ENCODE data around the gene PRR23B.
"Not testable (repeated sequence)": the region's sequence is repeated elsewhere in the genome, so short reads cannot be mapped to it uniquely, and the experiment has no call there.

The PRR23B gene

DNA sequence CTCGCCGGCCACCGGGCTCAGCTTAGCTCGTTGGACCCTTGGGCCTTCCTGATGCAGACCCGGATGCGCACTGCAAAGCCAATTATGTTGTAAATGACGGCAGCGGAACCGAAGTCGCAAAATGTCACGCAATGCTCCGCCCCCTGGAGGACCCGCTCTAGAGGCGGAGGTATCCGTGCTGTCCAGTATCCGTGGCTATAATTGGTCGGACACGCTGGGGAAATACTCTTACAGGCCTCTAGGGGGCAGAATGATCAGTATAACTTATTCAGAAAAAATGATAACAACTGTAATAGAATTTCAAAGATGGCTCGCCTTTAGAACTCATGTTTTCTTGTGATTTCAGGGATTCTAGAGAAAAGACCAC lies at the start of gene PRR23B:
PRR23B (minus strand) TSS at position 59 of the 367 bp plus-strand sequence. CDS start 265 bp downstream, outside the sequence.
- DNase-seq, result no peak

DNA sequence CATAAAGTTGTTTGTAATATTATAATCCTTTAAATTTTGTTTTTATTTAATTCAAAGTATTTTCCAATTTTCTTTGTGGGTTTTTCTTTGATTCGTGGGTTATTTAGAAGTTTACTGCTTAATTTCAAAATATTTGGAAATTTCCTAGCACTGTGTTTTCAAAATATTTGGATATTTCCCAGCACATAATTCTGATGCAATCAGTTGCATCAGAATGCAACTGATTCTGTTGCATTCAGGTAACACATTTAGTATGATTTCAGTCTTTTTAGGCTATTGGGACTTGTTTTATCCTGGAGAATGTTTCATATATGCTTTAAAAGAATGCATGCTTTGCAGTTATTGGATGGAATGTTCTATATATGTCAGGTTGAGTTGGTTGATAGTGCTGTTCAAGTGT lies 42.2 kb upstream of the PRR23B start:
- DNase-seq, result no peak

DNA sequence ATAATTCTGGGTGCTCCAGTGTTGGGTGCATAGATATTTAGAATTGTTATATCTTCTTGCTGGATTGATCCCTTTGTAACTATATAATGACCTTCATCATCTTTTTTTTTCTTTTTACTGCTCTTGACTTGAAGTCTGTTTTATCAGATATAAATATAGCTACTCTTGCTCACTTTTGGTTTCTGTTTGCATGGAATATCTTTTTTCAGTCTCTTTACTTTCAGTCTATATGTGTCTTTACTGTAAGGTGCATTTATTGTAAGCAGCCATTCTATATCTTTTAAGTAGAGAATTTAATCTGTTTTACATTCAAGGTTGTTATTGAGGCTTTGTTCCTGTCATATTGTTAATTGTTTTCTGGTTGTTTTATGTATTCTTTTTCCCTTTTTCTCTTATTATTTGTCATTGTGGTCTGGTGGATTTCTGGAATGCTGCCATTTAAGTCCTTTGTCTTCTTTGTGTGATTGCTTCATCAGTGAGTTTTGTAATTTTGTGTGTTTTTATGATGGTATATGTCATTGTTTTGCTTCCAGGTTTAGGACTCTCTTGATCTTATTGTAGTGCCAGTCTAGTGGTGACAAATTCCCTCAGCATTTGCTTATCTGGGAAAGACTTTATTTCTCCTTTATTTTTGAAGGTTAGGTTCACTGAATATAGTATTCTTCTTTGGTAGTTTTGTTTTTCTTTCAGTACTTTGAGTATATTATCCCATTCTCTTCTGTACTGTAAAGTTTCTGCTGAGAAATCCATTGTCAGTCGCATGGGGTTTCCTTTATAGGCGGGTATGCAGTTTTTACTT lies 32.3 kb upstream of the PRR23B start:
- no peak for DNase-seq

DNA sequence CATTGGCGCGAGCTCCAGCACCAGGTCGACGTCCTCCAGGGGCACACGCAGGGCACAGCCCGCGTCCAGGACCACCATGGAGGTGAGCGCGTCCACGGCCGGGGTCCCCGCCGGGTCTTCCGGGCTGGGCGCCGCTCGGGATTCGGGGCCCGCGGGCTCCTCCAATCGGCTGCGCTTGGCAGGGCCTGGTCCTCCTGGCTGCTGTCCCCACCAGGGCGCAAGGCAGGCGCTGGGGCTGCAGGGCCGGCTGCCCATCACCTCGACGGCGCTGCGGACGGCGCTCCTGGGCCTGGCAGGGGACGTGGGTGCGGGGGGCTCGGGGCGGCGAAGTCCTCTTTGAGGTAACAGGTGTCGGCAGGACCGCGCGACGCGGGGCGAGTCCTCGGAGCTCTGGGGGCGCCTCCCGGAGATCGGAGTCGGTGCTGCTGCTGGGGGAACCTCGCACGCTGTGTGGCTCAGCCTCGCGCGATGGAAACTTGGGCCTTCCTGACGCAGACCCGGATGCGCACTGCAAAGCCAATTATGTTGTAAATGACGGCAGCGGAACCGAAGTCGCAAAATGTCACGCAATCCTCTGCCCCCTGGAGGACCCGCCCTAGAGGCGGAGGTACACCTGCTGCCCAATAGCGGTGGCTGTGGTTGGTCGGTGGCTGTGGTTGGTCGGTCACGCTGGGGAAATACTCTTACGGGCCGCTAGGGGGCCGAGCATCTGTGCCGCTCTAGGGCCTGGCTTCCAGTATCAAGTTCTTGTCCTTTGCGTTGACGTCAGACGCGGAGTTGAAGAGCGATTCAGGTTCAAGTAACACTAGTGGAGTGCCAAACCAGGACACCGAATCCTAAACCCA lies 23.9 kb upstream of the PRR23B start, which contains the start of gene PRR23C:
PRR23C (minus strand) TSS at position 527 of the 845 bp plus-strand sequence; CDS start at position 255, 272 bp downstream.
- DNase-seq, result no peak

DNA sequence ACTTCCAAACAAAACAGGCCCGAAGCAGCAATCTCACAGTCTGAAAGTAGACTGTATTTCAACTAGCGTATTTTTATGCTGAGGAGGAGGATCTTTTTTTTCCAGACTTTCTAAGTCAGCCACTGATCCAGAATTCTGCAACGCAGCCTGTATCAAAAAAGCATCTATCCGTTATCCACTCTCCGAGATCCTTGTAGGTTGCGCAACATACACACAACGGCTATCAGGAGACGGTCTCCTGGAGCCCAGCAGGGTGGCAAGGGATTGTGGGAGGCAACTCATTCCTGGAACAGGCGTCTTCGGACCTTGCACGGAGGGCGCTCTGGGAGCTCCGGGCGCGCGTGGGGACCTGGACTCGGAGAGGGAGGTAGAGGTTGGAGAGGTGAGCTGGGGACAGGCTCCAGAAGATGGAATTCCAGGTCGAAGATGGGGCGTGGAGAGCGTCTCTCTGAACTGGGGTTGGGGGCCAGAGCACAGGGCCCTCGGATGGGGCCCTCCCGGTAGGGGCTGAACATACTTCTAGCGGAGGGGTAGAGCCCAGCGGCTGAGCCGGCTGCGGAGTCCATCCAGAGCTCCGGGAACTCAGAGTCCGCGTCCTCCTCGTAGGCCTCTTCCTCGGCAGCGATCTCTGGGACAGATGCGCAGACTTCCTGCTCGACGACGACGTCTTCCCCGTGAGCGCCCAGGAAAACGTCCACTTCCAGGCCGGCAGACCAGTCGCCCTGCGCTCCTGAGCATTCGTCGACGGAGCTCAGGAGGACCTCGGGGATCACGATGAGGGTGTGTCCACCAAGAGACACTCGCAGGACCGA lies 23.0 kb upstream of the PRR23B start:
- no peak for DNase-seq

DNA sequence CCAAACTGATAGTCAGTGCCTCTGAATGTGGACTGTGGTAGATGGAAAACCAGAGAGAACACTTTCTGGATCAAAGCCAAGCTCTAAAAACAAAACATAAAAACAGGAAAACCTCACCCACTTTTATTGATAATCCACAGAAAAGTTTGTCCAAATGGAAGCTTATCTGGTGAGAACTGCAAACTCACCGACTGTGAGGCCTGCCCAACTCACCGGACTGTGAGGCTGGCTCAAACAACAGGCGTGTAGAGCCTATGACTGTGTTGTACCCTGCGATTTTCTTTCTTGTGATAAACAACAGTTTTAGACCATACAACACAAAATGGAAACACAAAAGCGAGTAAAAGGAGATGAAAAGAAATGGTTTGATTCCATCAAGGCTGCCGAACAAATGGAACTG lies 16.8 kb upstream of the PRR23B start:
- no peak for DNase-seq

DNA sequence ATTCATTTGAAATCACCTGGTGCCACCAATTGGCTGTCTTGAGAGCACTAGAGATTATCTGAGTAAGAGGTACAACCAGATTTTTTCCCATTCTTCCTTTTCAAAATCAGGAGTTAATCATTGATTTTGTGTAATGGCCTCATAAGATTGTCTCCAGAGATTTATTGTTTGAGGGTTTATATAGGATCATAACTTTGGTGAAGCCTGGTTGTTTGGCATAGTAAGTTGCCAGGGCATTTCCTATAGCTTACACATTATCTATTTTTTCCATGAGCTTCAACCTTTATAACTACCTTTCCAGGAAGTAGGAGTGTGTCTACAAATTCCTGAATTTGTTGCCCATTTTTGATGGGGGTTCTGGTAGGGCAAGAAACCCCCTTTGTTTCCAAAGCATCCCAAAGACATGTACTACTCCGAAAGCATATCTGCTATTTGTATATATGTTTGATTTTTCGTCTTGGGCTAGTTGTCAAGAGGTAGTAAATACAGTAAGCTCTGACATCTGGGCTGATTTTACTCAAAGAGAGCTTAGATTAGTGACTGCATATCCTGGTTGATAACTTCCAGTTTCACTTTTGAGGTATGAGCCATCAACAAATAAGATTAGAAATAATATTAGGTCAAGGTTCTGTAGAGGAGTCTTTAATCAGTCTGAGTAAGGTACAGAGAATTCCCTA lies 11.7 kb upstream of the PRR23B start:
- no peak for DNase-seq

DNA sequence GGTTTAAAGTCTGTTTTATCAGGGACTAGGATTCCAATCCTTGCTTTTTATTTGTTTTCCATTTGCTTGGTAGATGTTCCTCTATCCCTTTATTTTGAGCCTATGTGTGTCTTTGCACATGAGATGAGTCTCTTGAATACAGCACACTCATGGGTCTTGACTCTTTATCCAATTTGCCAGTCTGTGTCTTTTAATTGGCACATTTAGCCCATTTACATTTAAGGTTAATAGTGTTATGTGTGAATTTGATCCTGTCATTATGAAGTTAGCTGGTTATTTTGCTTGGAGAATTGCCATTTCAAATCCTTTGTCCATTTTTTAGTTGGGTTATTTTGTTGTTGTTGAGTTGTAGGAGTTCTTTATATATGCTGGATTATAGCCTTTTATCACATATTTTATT lies 9.8 kb upstream of the PRR23B start:
- DNase-seq, result not testable (repeated sequence)

DNA sequence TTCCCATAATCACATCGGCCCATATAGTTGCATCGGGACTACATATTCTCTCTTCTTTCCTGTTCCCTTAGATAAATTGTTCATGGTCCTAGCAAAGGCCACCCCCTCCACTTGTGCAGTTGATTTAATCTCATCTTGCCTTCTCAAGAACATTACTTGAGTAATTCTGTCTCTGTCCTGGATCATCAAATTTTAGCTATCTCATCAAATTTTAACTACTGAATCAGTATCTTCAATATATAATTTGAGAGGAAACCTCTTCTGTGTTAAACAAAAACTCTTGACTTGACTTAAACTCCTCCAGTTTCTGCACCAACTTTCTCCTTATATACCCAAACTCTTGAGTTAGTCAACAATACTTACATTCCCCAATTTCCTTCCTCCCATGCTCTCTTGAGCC lies 4.2 kb upstream of the PRR23B start:
- no peak for DNase-seq

DNA sequence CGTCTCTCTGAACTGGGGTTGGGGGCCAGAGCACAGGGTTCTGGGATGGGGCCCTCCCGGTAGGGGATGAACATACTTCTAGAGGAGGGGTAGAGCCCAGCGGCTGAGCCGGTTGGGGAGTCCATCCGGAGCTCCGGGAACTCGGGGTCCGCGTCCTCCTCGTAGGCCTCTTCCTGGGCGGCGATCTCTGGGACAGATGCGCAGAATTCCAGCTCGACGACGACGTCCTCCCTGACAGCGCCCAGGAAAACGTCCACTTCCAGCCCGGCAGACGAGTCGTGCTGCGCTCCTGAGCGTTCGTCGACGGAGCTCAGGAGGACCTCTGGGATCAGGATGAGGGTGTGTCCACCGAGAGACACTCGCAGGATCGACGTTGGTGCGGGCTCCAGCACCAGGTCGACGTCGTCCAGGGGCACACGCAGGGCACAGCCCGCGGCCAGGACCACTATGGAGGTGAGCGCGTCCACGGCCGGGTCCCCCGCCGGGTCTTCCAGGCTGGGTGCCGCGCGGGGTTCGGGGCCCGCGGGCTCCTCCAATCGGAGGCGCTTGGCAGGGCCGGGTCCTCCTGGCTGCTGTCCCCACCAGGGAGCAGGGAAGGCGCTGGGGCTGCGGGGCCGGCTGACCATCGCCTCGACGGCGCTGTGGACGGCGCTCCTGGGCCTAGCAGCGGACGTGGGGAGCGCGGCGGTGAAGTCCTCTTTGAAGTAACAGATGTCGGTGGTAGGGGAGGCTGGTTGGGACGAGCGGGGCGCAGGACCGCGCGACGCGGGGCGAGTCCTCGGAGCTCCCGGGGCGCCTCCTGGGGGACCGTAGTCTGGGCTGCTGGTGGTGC lies 474 bp downstream of the PRR23B start:
- DNase-seq, result no peak

DNA sequence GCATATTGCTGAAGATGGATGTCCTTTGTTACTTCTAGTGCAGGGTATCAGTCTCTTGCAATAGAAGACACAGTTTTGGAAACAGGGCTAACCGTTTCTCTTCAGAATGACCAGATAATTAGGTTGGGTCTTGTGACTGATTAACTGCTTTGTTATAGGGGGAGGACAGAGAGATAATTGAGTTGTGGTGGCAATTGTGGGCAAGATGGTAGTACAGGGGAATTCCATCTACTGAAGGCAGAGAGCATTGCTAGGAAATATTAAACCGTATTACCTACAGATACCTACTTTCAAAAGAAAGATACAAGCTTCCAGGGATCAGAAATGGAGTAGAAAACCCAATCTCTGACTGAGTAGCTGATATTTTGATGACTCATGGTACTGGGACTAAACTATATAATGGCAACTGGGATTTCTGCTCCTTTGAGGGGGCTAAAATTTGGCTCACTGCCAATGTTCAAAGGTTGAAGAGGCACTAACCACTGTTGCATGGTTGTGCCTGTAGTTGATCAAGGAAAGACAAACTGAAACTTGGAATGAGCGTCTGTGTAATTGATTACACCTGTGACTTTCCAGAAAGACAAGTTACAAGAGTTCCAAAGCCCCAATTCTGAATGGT lies 4.2 kb downstream of the PRR23B start:
- DNase-seq, result no peak

DNA sequence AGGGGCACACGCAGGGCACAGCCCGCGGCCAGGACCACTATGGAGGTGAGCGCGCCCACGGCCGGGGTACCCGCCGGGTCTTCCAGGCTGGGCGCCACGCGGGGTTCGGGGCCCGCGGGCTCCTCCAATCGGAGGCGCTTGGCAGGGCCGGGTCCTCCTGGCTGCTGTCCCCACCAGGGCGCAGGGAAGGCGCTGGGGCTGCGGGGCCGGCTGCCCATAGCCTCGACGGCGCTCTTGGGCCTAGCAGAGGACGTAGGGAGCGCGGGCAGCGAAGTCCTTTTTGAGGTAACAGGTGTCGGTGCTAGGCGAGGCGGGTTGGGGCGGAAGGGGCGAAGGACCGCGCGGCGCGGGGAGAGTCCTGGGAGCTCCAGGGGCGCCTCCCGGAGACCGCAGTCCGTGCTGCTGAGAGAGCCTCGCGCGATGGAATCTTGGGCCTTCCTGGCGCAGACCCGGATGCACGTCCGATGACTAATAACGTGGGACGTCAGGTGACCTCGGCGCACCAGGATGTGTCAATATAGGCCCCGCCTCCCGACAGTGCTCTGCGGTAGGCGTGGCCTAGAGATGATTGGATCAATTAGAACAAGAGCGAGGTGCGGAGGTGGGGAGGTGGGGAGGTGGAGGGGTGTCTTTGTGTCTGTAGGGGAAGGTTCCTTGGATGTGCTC lies 14.5 kb downstream of the PRR23B start, which contains the start of gene PRR23A:
PRR23A (minus strand) TSS at position 218 of the 666 bp plus-strand sequence; CDS start at position 218, 0 bp downstream.
- no peak for DNase-seq

DNA sequence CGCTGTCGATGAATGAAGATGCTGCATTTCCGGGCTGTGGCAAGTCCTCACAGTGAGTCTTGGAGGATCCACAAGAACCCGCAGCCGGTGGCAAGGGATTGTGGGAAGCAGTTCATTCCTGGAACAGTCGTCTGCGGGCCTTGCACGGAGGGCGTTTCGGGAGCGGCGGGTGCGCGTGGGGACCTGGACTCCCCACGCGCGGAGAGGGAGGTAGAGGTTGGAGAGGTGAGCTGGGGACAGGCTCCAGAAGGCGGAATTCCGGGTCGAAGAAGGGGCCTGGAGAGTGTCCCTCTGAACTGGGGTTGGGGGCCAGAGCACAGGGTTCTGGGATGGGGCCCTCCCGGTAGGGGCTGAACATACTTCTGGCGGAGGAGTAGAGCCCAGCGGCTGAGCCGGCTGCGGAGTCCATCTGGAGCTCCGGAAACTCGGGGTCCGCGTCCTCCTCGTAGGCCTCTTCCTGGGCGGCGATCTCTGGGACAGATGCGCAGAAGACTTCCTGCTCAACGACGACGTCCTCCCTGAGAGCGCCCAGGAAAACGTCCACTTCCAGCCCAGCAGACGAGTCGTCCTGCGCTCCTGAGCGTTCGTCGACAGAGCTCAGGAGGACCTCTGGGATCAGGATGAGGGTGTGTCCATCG lies 15.3 kb downstream of the PRR23B start:
- DNase-seq, result no peak

DNA sequence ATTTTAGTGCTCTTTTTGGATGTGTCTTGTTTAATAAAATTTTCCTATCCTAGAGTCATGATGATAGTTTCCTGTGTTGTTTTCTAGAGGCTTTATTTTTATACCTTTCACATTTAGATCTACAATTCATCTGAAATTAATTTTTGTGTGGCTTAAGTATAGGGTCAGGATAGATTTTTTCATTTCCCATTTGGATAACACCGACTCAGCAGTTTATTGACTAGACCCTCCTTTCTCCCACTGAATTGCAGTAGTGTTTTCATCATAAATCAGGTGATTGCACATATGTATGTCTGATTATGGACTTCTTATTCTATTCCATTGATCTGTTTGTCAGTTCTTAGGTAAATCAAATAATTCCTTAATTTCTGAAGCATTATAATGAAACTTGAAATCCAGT lies 25.0 kb downstream of the PRR23B start:
- DNase-seq, result no peak

DNA sequence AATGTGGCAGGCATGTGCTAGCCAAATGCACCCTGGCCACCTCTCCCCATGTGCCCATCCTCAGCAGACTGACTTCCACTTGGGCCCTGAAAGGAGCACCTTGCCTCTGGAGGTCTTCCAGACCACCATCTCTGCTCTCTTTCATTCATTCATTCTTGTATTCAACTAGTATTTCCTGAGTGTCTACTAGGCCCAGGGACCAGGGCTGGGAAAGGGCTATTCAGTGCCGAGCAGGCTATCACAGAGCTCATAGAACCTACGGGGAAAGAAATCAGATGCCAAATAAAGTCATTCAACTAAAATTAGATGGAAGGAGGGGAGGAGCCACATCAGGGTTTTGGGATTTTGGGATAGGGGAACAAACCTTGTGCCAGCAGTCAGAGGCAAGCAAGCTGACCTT lies 33.5 kb downstream of the PRR23B start:
- DNase-seq, result no peak

DNA sequence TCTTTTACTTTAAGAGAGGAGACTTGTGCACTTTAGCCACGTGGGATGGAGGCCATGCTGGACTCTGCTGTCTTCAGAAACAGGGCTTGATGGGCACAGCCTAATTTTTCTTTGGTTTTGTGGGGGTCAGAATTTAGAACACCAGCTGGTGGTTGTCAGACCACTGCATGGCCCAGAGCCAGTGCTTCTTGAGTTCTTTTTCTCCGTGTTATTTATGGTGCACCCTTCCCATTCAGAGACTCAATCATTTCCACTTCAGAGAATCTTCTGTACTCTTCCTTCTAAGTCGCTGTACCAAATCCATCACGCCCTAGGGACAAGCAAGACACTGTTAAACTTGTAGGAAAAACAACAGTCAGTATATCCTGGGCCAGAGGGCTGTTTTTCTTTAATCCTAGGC lies 34.8 kb downstream of the PRR23B start:
- DNase-seq, result no peak

DNA sequence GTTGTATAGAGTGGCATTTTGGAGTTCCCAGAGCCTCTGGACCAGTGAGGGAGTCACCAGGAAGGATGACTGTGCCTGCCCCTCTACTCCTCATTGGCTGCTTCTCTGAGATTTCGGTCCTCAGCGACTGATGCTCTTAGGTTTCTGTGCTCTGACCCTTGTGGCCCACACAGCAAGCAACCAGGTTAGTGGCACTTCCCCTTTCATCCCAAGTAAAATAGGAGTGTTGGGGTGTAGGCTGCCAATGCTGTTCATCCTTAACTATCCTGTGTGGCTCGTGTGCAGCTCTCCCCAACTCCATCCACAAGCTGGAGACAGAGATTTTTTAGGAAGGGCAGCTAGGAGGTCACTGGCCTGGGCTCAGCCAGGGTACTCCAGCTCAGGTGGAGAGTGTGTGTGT lies 35.9 kb downstream of the PRR23B start:
- DNase-seq, result no peak

DNA sequence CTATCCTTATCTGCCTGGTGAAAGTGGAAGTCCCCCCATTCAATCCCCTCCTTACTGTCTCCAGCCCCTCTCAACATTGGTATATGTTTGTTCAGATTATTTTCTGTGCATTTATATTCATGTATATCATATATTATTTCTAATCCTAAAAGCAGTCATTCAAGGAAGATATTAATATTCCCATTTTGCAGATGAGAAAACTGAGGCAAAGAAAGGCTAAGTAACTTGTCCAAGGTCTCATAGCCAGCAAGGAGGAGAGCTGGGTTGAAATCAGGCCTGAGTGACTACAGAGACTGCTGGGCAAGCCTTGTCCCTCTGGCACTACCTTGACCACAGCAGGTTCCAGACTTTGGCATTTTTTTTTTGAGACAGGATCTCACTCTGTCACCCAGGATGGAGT lies 44.7 kb downstream of the PRR23B start:
- DNase-seq, result no peak

DNA sequence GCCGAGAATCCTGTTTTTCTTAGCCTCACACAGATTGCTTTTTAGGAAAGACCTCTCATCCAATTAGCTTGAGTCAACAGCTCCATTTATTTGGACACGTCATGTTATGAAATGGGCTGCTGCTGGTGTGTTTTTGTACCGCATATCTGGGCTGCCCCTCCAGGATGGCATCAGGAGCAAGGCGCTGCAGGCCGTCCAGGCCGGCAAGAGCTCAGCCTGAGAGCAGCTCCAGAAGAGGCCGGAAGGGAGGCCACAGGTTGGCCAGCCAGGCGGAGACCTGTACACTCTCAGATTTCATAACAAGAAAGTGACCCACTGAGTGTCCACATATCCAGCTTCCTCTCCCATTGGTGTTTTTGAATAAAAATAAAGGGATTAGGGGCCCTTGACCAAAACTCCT lies 45.4 kb downstream of the PRR23B start:
- DNase-seq, result no peak

DNA sequence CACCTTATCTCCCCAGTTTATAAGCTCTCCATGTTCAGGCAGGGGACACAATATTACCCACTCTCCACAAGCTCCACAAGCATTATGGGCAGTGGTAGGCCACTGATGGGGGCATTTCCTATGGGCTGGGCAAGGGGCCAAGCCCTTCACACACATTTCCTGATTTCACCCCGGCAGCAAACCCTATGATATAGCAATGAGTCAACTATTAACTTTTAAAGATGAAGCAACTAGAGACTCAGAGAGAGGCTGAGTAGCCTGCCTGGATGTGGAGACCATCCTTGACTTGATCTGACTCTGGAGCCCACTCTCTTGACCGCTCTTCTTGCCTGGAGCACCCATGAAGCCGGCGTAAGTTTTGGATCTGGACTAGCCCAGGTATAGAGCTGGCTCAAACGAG lies 46.3 kb downstream of the PRR23B start:
- no peak for DNase-seq

Data from activated CD8-positive, alpha-beta memory T cell treated with anti-CD3 and anti-CD28 coated beads, Interleukin-2, amount 50 U/mL, for 48 hours (primary cell).